ENCODE measurements around the gene HOXA13.

HOXA13 gene

DNA sequence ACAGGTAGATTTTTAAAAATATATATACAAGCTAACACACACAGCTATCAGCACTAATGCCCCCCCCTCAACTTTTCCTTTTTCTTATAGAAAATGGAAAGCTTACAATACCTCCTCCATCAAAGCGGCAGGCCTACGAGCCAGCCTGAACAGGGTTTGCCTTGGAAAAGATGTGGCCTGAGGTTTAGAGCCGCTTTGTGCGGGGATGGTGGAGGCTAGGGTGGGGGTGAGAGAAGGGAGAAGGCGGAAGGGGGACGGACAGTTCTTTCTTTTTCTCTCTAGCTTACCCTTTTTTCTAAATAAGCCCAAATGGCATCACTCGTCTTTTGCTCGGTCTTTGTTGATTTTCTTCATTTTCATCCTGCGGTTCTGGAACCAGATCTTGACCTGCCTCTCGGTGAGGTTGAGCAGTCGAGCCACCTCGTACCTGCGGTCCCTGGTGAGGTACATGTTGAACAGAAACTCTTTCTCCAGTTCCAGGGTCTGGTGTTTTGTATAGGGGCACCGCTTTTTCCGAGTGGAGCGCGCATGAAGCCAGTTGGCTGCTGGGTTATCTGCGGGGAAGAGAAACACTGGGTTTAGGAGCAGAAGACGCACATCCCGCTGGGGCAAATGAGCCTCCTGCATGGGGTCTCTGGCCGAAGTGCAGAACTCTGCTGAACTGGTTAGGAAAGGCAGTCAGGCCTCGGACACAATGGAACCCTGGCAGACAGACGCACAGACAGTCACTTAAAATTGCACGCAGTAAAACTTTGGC, 36.4 kb downstream of the HOXA13 start:
- H3K9me3 Mint-ChIP-seq, result no peaks in the 10 kb centered on the region
- no peak for TF ChIP-seq CTCF (IDR thresholded peaks at IDR 0.05; ENCODE audit: unreplicated experiment in 3 of 3)
- peak overlapping the region; percentile 92 to 95 (median 93) for H3K4me3 Mint-ChIP-seq
- H3K36me3 Mint-ChIP-seq (ENCODE audit: low read depth), result peaks cover 54% of the 10 kb centered on the region
- no peaks in the 10 kb centered on the region for H3K27me3 Mint-ChIP-seq (ENCODE audit: low read depth)
- H3K4me1 Mint-ChIP-seq, result peaks cover 25% of the 10 kb centered on the region
- H3K27ac Mint-ChIP-seq, result peak overlapping the region; percentile 99 to 100 (median 99)

DNA sequence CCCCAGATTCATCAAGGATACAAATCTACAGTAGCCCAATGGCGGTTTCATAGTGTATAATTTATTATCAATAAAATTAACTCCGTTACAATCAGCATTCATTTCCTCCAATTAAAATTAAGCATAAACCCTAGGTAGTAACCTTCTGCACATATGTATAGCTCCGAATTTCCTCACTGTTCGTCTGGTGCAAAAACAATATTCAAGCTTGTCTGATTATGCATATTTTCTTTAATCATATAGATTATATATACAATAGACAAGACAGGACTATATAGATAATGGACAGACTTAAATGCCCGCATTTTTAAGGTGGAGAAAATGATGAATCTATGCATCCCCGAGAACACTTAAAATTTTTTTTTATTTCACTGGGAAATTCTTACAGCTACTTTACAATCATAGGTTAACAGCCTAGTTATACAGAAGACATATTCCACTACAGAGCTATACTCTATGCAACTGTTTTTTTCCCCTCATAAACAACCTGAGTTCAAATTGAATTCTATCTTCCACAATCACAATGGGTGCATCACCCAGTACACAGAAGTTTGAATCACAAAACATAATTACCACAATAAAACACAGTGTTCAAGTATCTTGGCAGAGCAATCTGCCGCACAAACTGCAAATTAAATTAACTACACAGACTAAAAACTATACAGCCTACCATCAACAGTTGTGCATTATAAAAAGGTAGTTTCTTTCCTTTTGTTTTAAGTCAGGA, 37.2 kb downstream of the HOXA13 start:
- Mint-ChIP-seq H3K27me3 (ENCODE audit: low read depth) (no peaks in the 10 kb centered on the region), H3K27ac (peak overlapping the region; percentile 99 to 100 (median 99)), H3K4me1 (peaks cover 29% of the 10 kb centered on the region), H3K9me3 (no peaks in the 10 kb centered on the region), H3K4me3 (peak overlapping the region; percentile 92 to 95 (median 93)), H3K36me3 (ENCODE audit: low read depth) (peaks cover 47% of the 10 kb centered on the region)
- TF ChIP-seq CTCF (IDR thresholded peaks at IDR 0.05; ENCODE audit: unreplicated experiment in 3 of 3), result no peak

- peaks cover 29% of the 10 kb centered on the region for H3K4me1 Mint-ChIP-seq
- no peaks in the 10 kb centered on the region for H3K9me3 Mint-ChIP-seq
These were observed 38.0 kb downstream of the HOXA13 start for GRCh38 chr7:27161721-27162560.

DNA sequence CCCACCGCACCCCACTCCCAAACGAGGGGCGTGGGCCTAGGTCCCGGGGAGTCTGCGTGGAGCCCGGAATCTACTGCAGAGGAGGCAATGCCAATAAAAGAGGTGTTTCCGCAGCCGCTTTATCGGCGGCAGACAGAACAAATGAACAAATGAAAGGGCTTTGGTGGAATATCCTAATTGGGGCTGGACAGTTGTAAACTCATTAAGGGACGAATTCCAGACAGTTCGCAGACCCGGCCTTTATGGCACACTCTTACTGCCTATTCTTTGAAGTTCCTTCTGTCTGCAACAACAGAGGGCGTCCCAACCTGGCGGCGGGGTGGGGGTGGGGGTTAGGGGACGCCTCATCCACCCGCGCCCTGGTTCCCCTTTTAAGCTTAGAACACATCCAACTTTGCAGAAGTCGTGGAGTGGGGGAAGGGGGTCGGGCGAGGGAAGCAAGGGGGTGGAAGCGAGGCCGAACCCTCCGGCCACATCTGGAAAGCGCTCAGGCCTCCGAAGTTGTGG, 38.6 kb downstream of the HOXA13 start:
- Mint-ChIP-seq H3K9me3 (no peaks in the 10 kb centered on the region), H3K27ac (peak overlapping the region; percentile 99 to 100 (median 99)), H3K4me3 (peak overlapping the region; percentile 87 to 95 (median 93)), H3K27me3 (ENCODE audit: low read depth) (peaks cover 3% of the 10 kb centered on the region), H3K4me1 (peaks cover 29% of the 10 kb centered on the region), H3K36me3 (ENCODE audit: low read depth) (peaks cover 38% of the 10 kb centered on the region)
- peak in 1 of 3 experiments; percentile 28 for TF ChIP-seq CTCF (IDR thresholded peaks at IDR 0.05; ENCODE audit: unreplicated experiment in 3 of 3)

More at GRCh38 chr7:27161721-27162560, 38.0 kb downstream of the HOXA13 start:
- peak overlapping the region; percentile 92 to 95 (median 93) for H3K4me3 Mint-ChIP-seq
- no peak for TF ChIP-seq CTCF (IDR thresholded peaks at IDR 0.05; ENCODE audit: unreplicated experiment in 3 of 3)
- H3K27ac Mint-ChIP-seq, result peak overlapping the region; percentile 99 to 100 (median 99)
- peaks cover 39% of the 10 kb centered on the region for H3K36me3 Mint-ChIP-seq (ENCODE audit: low read depth)
- no peaks in the 10 kb centered on the region for H3K27me3 Mint-ChIP-seq (ENCODE audit: low read depth)

- peak overlapping the region; percentile 99 to 100 (median 99) for H3K27ac Mint-ChIP-seq
- peaks cover 4% of the 10 kb centered on the region for H3K27me3 Mint-ChIP-seq (ENCODE audit: low read depth)
- H3K4me3 Mint-ChIP-seq, result peak overlapping the region; percentile 87 to 95 (median 93)
- H3K4me1 Mint-ChIP-seq, result peaks cover 29% of the 10 kb centered on the region
- H3K36me3 Mint-ChIP-seq (ENCODE audit: low read depth), result peaks cover 35% of the 10 kb centered on the region
- peak; percentile 98 to 99 (median 99) for TF ChIP-seq CTCF (IDR thresholded peaks at IDR 0.05; ENCODE audit: unreplicated experiment in 3 of 3)
- no peaks in the 10 kb centered on the region for H3K9me3 Mint-ChIP-seq
These were observed 39.2 kb downstream of the HOXA13 start for GRCh38 chr7:27160546-27161213.

Data from nephron (organoid).